ENCODE data around the gene IL6.
"Not testable (repeated sequence)": the region's sequence is repeated elsewhere in the genome, so short reads cannot be mapped to it uniquely, and the experiment has no call there.

Gene IL6

GRCh38 chr7:22726907-22727713 is at the start of gene IL6:
Gene IL6 (plus strand): TSS chr7:22727200. CDS start chr7:22727263, 63 bp downstream.
- no peak for DNase-seq

DNA sequence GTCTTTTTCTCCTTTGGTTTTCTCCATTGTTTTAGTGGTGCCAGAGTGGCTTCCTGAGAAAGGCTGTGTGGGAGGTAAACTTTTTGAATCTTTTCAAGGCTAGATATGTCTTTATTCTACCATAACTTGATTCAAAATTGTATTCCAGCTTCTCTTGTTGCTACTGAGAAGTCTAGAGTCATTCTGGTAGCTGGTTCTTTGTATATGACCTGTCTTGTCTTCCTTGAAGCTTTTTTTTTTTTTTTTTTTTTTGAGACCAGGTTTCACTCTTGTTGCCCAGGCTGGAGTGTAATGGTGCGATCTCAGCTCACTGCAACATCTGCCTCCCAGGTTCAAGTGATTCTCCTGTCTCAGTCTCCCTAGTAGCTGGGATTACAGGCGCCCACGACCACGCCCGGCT is 49.7 kb upstream of the IL6 start:
- not testable (repeated sequence) for DNase-seq

DNA sequence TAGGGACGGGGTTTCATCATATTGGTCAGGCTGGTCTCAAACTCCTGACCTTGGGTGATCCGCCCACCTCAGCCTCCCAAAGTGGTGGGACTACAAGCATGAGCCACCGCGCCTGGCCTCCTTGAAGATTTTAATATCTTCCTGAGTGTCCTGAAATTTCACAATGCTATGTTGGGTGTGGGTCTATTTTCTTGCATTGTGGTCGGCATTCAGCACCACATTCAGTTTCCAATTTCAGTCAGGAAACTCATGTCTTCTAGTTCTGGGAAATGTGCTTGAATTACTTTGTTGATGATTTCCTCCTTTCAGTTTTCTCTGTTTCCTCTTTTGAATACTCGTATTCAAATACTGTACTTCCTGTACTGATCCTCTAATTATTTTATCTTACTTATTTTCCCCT is 49.3 kb upstream of the IL6 start:
- no peak for DNase-seq

GRCh38 chr7:22680482-22680911 is 46.5 kb upstream of the IL6 start:
- no peak for DNase-seq

- no peak for DNase-seq
Observed at GRCh38 chr7:22681312-22681711, 45.7 kb upstream of the IL6 start.

DNA sequence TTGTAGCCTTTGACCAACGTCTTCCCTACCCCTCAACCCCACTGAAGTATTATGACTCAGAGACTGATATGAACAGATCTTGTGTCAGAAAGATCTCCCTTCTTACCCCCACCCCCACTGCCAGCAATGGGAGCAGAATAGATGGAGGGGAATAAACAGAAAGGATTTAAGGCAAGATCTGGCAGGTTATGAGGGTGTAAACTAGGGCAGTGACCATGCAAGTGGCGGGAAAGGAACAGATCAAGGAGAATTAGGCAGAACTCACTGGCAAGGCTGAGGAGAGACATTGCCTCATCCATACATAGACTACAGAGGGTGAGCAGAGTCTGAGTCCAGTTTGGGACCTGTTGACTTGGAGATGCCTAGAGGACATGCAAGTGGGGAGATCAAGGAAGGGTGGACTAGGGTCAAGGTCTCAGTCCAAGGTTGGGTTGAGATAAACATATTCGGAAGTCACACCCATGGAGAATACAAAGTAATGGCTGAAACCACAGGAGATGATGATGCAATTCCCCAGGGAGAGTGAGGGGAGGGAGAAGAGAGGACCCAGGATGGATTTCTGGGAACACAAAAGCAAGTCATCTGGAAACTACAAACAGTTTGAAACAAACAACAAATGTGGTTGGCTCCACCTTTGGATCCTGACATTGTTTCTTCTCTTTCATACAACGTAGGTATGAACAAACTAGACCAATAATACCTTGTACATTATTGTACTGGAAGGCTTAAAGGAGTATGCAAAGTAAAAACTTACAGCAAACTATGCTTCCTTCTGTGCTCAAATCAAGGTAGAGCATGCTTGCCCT is 44.9 kb upstream of the IL6 start:
- DNase-seq, result no peak

DNA sequence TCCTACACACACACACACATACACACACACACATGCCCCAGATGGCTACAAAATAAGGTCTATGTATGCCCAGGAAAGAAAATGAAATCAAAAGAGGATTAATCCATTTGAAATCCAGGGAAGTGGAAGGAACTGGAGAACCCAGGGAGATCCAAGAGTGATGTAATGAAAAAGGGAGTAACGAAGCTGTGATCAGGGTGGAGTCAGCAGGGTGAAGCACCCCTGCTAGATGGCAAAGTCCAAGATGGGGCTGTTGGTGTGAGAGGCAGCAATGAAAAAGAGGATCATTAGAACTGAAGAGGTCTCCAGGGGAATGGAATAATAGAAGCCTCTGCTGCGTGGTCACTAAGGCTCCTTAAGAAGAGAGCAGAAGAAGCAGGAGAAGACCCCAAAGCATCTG is 43.6 kb upstream of the IL6 start:
- DNase-seq, result no peak

GRCh38 chr7:22686620-22687019 is 40.4 kb upstream of the IL6 start:
- DNase-seq, result no peak

DNA sequence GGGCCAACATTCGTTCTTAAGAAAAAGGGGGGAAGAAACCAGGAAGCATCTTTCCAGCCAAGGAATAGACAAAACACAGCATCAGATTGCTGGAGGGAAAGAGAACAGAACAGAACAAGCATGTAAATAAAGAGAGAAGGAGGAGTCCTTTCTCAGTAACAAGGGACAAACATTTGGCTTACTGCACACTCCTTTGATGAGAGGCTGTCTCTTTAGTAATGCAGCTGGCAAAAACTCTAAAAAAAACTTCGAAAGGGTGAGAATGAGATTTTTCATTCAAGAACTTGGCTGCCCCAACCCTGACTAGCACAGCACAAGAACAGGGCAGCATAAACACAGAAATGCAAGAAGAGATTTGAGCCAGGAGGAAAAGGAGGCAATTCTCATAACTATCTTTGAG is 38.9 kb upstream of the IL6 start:
- DNase-seq, result no peak

DNA sequence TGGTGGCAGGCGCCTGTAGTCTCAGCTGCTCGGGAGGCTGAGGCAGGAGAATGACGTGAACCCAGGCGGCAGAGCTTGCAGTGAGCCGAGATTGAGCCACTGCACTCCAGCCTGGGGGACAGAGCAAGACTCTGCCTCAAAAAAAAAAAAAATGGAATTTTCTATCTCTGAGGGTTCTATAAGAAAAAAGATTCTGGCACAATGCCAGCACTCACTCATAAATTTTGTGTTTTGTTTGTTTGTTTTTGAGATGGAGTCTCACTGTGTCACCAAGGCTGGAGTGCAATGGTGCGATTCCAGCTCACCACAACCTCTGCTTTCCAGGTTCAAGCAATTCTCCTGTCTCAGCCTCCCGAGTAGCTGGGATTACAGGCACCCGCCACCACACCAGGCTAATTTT is 38.1 kb upstream of the IL6 start:
- DNase-seq, result not testable (repeated sequence)

DNA sequence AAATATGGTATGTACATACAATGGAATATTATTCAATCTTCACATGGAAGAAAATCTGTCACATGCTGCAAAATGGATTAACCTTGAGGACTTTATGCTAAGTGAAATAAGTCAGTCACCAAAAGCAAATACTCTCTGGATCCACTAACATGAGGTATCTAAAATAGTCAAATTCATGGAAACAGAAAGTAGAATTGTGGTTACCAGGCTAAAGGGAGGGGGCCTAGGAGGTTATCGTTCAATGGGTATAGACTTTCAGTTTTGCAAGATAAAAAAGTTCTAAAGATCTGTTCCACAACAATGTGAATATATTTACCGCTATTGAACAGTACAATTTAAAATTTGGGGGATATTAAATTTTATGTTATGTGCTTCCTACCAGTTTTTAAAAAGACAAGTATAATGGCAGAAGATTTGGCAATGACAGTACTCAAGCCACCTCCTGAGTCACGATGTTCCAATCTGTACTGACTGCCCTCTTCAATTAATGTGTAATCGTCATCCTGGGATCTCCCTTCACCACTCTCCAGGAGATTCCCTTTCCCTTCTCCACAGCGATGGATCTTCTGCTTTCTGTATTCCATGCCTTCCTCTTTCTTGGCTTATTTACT is 32.3 kb upstream of the IL6 start:
- DNase-seq, result no peak

- DNase-seq, result no peak
Observed at GRCh38 chr7:22695476-22696132, 31.4 kb upstream of the IL6 start.

GRCh38 chr7:22696541-22697228 is 30.3 kb upstream of the IL6 start:
- DNase-seq, result no peak

DNA sequence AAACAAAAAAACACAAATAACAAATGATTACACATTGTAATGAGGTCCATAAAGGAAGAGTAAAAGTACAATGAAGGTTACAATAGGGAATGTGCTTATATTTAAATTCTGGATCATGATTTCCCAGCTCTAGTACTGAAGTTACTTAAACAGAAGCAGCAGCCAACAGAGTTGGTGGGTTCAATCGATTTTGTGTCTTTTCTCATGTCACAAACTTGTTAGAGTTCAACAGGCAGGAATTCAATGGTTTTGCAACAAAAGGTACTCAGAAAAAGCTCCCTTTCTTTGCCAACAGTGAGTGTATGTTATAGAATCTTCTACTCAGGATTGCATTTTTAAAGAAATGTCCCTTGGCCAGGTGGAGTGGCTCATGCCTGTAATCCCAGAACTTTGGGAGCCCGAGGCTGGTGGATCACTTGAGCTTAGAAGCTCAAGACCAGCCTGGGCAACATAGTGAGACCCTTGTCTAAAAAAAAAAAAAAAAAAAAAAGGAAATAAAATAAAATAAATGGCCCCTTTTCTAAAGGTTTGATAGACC is 29.6 kb upstream of the IL6 start:
- DNase-seq, result no peak

- no peak for DNase-seq
Observed at GRCh38 chr7:22697876-22698606, 29.0 kb upstream of the IL6 start.

DNA sequence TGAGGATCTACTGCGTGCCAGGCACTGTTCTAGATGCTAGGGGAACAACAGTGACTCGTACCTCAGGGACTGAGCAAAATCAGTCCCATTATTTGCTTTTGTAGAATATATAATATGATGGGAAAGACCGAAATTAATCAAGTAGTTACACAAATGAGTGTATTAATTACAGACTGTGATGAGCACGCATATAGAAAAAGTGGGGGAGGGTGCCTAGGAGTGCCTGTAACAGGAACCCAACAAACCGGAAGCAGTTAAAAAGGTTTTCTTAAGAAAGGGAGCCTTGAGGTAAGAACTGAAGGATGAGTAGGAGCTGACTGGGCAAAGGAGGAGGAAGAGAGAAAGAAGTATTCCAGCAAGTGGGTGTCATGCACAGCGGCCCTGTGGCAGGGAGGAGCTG is 28.2 kb upstream of the IL6 start:
- no peak for DNase-seq

GRCh38 chr7:22700559-22701002 is 26.4 kb upstream of the IL6 start:
- no peak for DNase-seq

GRCh38 chr7:22702516-22702915 is 24.5 kb upstream of the IL6 start:
- no peak for DNase-seq

GRCh38 chr7:22703107-22703855 is 23.7 kb upstream of the IL6 start:
- DNase-seq, result not testable (repeated sequence)

DNA sequence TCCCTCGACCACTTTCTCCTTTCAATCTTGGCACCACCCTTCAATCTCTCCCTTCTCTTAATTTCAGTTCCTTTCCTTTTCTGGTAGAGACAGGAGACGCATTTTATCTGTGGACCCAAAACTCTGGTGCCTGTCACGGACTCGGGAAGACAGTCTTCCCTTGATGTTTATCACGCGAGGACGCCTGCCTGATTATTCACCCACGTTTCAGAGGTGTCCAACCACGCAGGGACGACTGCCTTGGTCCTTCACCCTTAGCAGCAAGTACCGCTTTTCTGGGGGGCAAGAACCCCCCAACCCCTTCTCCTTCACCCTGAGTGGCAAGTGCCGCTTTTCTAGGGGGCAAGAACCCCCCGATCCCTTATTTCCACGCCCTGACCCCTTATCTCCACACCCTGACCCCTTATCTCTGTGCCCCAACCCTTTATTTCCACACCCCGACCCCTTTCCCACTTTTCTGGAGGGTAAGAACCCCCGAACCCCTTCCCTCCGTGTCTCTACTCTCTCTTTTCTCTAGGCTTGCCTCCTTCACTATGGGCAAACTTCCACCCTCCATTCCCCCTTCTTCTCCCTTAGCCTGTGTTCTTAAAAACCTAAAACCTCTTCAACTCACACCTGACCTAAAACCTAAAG is 22.9 kb upstream of the IL6 start:
- DNase-seq, result not testable (repeated sequence)
